Measurements from ENCODE around the gene MRAP.

GRCh38 chr21:32279377-32279680 lies 19.3 kb upstream of the MRAP start:
- TF ChIP-seq EZH2 (optimal IDR thresholded peaks at IDR 0.05; ENCODE audit: low read depth, low read length) (no peak), CTCF (IDR thresholded peaks at IDR 0.05; ENCODE audit: low read length) (no peak)
